Measurements from ENCODE around the gene CHD1. TPM values are rescaled to one million over a fixed set of nuclear protein-coding genes. Genes with fewer than 3 reads are reported as not detected.

CHD1 gene
- total and polyA plus RNA-seq, 9 of the 15 experiments (the other 6 are each of a cell fraction or from before 2014, with no cell fraction given), result 27.3 to 133 (median 58.7) TPM

DNA sequence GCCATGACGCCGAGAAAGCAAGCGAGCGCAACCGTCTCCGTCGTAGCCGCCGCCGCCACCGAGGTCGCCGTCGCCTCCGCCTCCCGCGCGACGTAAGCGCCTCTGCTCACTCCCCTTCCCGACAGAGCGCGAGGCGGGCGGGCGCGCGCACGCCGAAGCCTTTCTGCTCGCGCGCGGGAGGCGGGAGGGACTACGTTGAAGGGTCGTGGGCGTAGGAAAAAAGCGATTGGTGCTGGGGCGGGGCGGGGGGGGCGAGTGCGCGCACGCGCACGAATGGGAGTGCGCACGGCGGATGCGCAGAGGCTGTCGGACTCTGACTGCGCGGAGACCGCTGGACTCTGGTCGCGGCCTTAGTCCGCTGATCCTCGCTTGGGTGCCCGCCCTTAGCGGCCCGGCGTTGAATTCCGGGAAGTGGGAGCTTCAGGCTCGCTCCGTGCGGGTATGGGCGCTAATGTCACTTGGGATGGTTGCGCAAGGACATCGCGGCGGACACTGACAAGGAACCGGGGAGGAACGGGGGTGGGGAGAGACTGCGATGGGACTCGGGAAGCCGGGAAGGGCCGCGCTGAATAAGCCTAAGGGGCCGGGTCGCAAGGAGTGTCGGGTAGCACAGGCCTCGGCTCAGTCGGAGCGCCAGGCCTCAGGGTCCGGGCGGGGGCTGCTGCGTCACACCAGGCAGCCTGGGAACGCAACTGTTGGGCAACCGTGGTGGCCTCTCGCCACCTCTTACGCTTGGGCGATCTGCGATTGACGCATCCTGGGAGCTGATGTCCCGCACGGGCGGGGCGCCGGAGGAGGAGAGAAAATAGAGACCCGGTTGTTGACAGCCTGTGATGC is at the start of gene CHD1 (continued):
- TF ChIP-seq NR2C1 (IDR thresholded peaks at IDR 0.05), result no peak
- TF ChIP-seq NR2C1 (tag; IDR thresholded peaks at IDR 0.05), result no peak
- TF ChIP-seq JUNB (CRISPR knock-in tag; conservative IDR thresholded peaks at IDR 0.05), result no peak
- TF ChIP-seq MAZ (CRISPR knock-in tag; conservative IDR thresholded peaks at IDR 0.05 in 1 of 2, IDR thresholded peaks at IDR 0.05 in 1 of 2), result peak; percentile 91 to 99
- no peak for TF ChIP-seq GTF2F1 (IDR thresholded peaks at IDR 0.05; ENCODE audit: low read depth, low read length)
- peak; percentile 77; the same call in 1 of the 2 replicates for TF ChIP-seq TARDBP (IDR thresholded peaks at IDR 0.05)
- no peak; the same call in 1 of the 2 replicates for TF ChIP-seq ZNF175 (CRISPR knock-in tag; IDR thresholded peaks at IDR 0.05; ENCODE audit: low read depth)
- 0 out of 2 replicates have a peak, but pooled peaks have one; percentile 28 for TF ChIP-seq NFXL1 (CRISPR knock-in tag; IDR thresholded peaks at IDR 0.05)

DNA sequence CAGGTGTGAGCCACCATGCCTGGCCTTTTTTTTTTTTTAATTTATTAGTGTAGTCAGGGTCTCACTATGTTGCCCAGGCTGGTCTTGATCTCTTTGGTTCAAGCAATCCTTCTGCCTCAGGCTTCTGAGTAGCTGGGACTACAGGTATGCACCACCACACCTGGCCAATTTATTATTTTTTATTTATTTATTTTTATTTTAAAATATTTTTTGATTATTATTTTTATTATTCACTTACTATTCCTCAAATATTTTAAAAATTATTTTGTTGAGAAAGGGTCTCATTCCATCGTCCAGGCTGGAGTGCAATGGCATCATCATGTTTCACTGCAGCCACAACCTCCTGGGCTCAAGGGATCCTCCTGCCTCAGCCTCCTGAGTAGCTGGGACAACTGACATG is 49.7 kb upstream of the CHD1 start:
- Histone ChIP-seq H3K36me3 (ENCODE audit: control insufficient read depth, insufficient read depth, low read length) (no peaks in the 10 kb centered on the region), H3K27ac (ENCODE audit: extremely low read depth, low read depth, low read length) (no peak overlapping the region), H3K4me2 (ENCODE audit: insufficient read depth, low read length) (no peak overlapping the region), H3K9me1 (ENCODE audit: control insufficient read depth, insufficient read depth, low read length) (no peaks in the 10 kb centered on the region), H2AFZ (ENCODE audit: low read depth, low read length) (no peak overlapping the region), H3K9me3 (replicated peaks; ENCODE audit: control insufficient read depth, insufficient read depth, low read depth, low read length) (no peaks in the 10 kb centered on the region), H4K20me1 (replicated peaks; ENCODE audit: control insufficient read depth, insufficient read depth, low read length) (no peaks in the 10 kb centered on the region), H3K27me3 (ENCODE audit: control insufficient read depth in 2 of 2, insufficient read depth in 2 of 2, low read length in 2 of 2) (no peaks in the 10 kb centered on the region), H3K79me2 (ENCODE audit: control insufficient read depth, insufficient read depth, low read length) (no peaks in the 10 kb centered on the region), H3K4me1 (replicated peaks in 1 of 2; ENCODE audit: control insufficient read depth in 2 of 2, insufficient read depth in 2 of 2, low read length in 2 of 2) (peaks cover 0 to 8% of the 10 kb centered on the region in 2 experiments; a peak in 1 of 5 replicates), H3K4me3 (no peak overlapping the region), H3K9ac (ENCODE audit: insufficient read depth in 1 of 2, low read depth in 2 of 2, low read length in 2 of 2) (no peak overlapping the region)
- FAIRE-seq (no peak), DNase-seq (ENCODE audit: extremely low read depth in 1 of 4, low spot score in 3 of 4) (no peak), ATAC-seq (no peak)
- intact Hi-C loops (cut with micrococcal nuclease) (no loop called here), in situ Hi-C loops (cut with MboI) (no loop called here)
- CTCF ChIA-PET (ENCODE audit: low intra/inter-chr PET ratio), result interaction anchor here (0.7 kb wide), 1 partner anchor 1468 kb away, joined by 3 read pairs; no protein-coding TSS in a partner anchor
- 25% methylated on average over 1 of the region's 1 CpG for WGBS (ENCODE audit: insufficient coverage, low coverage, missing lambda C conversion rate)
- POLR2A ChIA-PET, result interaction anchor here (0.7 to 1.0 kb wide), 2 partner anchors 10 to 16 kb away, joined by 3 read pairs; no protein-coding TSS in a partner anchor
- TF ChIP-seq BDP1 (IDR thresholded peaks at IDR 0.05; ENCODE audit: insufficient read depth, insufficient read length) (no peak), NEUROD1 (IDR thresholded peaks at IDR 0.05; ENCODE audit: borderline replicate concordance, low read depth, low read length, partially characterized antibody) (no peak), STAT5A (IDR thresholded peaks at IDR 0.05; ENCODE audit: borderline replicate concordance, low read length) (no peak), MCM2 (IDR thresholded peaks at IDR 0.05; ENCODE audit: low read depth) (no peak)
- no TSS peak for BruUV-seq (replicated peaks)
